Progenitor cell of endocrine pancreas (in vitro differentiated cells): ENCODE measurements around the gene PTPN13. TPM values are rescaled to one million over a fixed set of nuclear protein-coding genes. Genes with fewer than 3 reads are reported as not detected.

Experiments used
- DNase-seq: peaks from one replicate; pipeline ENCODE4 v3.0.0; 2021; ENCODE audit warnings: low spot score; ENCODE audit not compliant: unreplicated experiment
- H3K27ac Mint-ChIP-seq: 2 replicates; pipeline ENCODE4 v1.8.0; 2021; ENCODE audit warnings: mild to moderate bottlenecking, moderate library complexity, mixed read lengths
- H3K27me3 Mint-ChIP-seq: 2 replicates; pipeline ENCODE4 v1.8.0; 2021; ENCODE audit warnings: mixed read lengths
- H3K36me3 Mint-ChIP-seq: 2 replicates; pipeline ENCODE4 v1.8.0; 2022; ENCODE audit warnings: mixed read lengths; ENCODE audit not compliant: insufficient read depth
- H3K4me1 Mint-ChIP-seq: 2 replicates; pipeline ENCODE4 v1.8.0; 2021; ENCODE audit warnings: low read depth, mixed read lengths
- H3K4me3 Mint-ChIP-seq: 2 replicates; pipeline ENCODE4 v1.8.0; 2021; ENCODE audit warnings: low read depth, mild to moderate bottlenecking, moderate library complexity, mixed read lengths
- H3K9me3 Mint-ChIP-seq: 2 replicates; pipeline ENCODE4 v1.8.0; 2021; ENCODE audit warnings: low read depth, mixed read lengths
- total RNA-seq: library from RNA; stranded (reverse); gene quantifications from 2 replicates; pipeline ENCODE4 v1.2.1, GENCODE V29; 2021
- TF ChIP-seq, protein P1 (sequence below): fragments of 200-600 bp; sonication (generic); IDR thresholded peaks from one replicate; pipeline ENCODE4 v1.5.0; 2021; ENCODE audit warnings: antibody characterized with exemption, mild to moderate bottlenecking; ENCODE audit not compliant: unreplicated experiment

The PTPN13 gene
- total RNA-seq, 1 donor from 2014 or later: 63.1 TPM

DNA sequence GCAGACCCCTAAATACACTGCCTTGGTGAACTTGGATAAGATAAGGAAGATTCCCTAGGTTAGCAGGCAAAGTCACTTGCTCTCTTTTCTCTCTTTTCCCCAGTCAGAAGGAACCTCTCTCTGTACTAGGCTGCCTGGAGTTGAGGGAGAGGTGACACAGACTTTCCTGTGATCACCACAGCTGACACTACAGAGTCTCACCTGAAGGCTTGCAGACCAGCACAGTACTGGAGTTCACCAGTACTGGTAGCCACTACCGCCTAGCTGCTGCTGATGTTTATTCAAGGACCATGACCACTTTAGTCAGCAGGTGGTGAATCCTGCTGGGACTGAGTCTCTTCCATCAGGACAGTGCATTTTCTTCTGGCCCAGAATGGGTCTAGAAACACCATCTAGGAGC lies 63.3 kb downstream of the PTPN13 start:
- peaks cover 33% of the 10 kb centered on the region for H3K9me3 Mint-ChIP-seq
- no peaks in the 10 kb centered on the region for H3K27me3 Mint-ChIP-seq
- no peak overlapping the region for H3K4me3 Mint-ChIP-seq
- TF ChIP-seq, protein P1, sequence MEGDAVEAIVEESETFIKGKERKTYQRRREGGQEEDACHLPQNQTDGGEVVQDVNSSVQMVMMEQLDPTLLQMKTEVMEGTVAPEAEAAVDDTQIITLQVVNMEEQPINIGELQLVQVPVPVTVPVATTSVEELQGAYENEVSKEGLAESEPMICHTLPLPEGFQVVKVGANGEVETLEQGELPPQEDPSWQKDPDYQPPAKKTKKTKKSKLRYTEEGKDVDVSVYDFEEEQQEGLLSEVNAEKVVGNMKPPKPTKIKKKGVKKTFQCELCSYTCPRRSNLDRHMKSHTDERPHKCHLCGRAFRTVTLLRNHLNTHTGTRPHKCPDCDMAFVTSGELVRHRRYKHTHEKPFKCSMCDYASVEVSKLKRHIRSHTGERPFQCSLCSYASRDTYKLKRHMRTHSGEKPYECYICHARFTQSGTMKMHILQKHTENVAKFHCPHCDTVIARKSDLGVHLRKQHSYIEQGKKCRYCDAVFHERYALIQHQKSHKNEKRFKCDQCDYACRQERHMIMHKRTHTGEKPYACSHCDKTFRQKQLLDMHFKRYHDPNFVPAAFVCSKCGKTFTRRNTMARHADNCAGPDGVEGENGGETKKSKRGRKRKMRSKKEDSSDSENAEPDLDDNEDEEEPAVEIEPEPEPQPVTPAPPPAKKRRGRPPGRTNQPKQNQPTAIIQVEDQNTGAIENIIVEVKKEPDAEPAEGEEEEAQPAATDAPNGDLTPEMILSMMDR: no peak
- peaks cover 3% of the 10 kb centered on the region for H3K4me1 Mint-ChIP-seq
- no peak for DNase-seq
- peaks cover 37% of the 10 kb centered on the region for H3K36me3 Mint-ChIP-seq
- no peak overlapping the region for H3K27ac Mint-ChIP-seq

DNA sequence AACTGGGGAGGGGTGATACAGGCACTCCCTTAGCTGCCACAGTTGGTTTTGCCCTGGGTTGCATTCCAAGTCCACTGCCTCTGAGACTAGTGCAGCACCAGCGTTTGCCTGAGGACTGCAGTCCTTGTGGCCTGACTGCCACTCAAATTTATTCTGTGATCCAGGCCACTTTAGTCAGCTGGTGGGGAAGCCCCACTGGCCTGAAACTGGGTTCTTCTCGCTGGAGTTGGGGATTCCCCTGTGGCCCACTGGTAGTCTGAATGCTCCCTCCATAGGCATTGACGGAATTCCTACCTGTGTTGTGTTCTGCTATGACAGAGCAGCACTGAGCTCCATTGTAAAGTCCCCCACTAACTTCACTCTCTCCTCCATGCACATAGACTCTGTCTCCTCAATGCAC lies 63.8 kb downstream of the PTPN13 start:
- H3K4me1 Mint-ChIP-seq: peaks cover 3% of the 10 kb centered on the region
- H3K27ac Mint-ChIP-seq: no peak overlapping the region
- no peaks in the 10 kb centered on the region for H3K27me3 Mint-ChIP-seq
- TF ChIP-seq, protein P1: no peak
- H3K36me3 Mint-ChIP-seq: peaks cover 32% of the 10 kb centered on the region
- H3K9me3 Mint-ChIP-seq: peaks cover 28% of the 10 kb centered on the region
- no peak overlapping the region for H3K4me3 Mint-ChIP-seq
- DNase-seq: no peak

GRCh38 chr4:86660401-86660800 lies 66.3 kb downstream of the PTPN13 start:
- Mint-ChIP-seq H3K27ac (no peak overlapping the region), H3K9me3 (peaks cover 13% of the 10 kb centered on the region), H3K27me3 (no peaks in the 10 kb centered on the region), H3K36me3 (peaks cover 18% of the 10 kb centered on the region), H3K4me3 (no peak overlapping the region), H3K4me1 (peaks cover 3% of the 10 kb centered on the region)
- DNase-seq: no peak
- TF ChIP-seq, protein P1: no peak

GRCh38 chr4:86661006-86661405 lies 66.9 kb downstream of the PTPN13 start:
- peaks cover 3% of the 10 kb centered on the region for H3K4me1 Mint-ChIP-seq
- peaks cover 12% of the 10 kb centered on the region for H3K36me3 Mint-ChIP-seq

GRCh38 chr4:86661418-86661817 lies 67.3 kb downstream of the PTPN13 start:
- Mint-ChIP-seq H3K27ac (no peak overlapping the region), H3K27me3 (no peaks in the 10 kb centered on the region), H3K36me3 (peaks cover 12% of the 10 kb centered on the region), H3K4me1 (peaks cover 3% of the 10 kb centered on the region), H3K4me3 (no peak overlapping the region), H3K9me3 (peaks cover 10% of the 10 kb centered on the region)
- no peak for DNase-seq
- TF ChIP-seq, protein P1: no peak

More at GRCh38 chr4:86661006-86661405, 66.9 kb downstream of the PTPN13 start:
- TF ChIP-seq, protein P1: no peak
- no peak for DNase-seq
- Mint-ChIP-seq H3K9me3 (peaks cover 10% of the 10 kb centered on the region), H3K27me3 (no peaks in the 10 kb centered on the region), H3K27ac (no peak overlapping the region), H3K4me3 (no peak overlapping the region)
